K562 (cell line): ENCODE measurements around the gene PRM1. TPM values are rescaled to one million over a fixed set of nuclear protein-coding genes. Genes with fewer than 3 reads are reported as not detected.

ENCODE experiments used
- ATF3 ChIP-seq, 2 experiments: fragments of 450-650 bp in 1 of 2; sonication (generic) in 1 of 2; formaldehyde crosslinking in 1 of 2; IDR thresholded peaks in 1 of 2; conservative IDR thresholded peaks in 1 of 2; 2 replicates each; pipeline versions ENCODE4 v1.6.1 to v1.8.1; 2016 to 2023; ENCODE audit warnings: mild to moderate bottlenecking in 2 of 2, moderate library complexity in 2 of 2, inconsistent platforms in 1 of 2, missing genetic modification reagents in 1 of 2
- CBX5 ChIP-seq: IDR thresholded peaks from 2 replicates; pipeline ENCODE4 v1.6.1; 2014; ENCODE audit warnings: low read depth, borderline replicate concordance
- CHAMP1 ChIP-seq: fragments of 450-650 bp; IDR thresholded peaks from 2 replicates; pipeline ENCODE4 v1.6.1; 2016; ENCODE audit warnings: mild to moderate bottlenecking
- JUND ChIP-seq, 2 experiments: IDR thresholded peaks; 2 replicates in 1 of 2; 3 replicates in 1 of 2; pipeline ENCODE4 v1.6.1; 2011; ENCODE audit warnings: borderline replicate concordance in 2 of 2, low read depth in 2 of 2, low read length in 2 of 2, improper control_type of control experiment in 1 of 2, missing biosample characterization in 1 of 2, missing genetic modification characterization in 1 of 2, missing genetic modification reagents in 1 of 2
- KLF16 ChIP-seq: IDR thresholded peaks from 2 replicates; pipeline ENCODE4 v1.6.1; 2016; ENCODE audit warnings: antibody characterized with exemption
- LEF1 ChIP-seq: fragments of 450-650 bp; IDR thresholded peaks from 2 replicates; pipeline ENCODE4 v1.6.1; 2016; ENCODE audit warnings: mild to moderate bottlenecking
- MCM5 ChIP-seq: fragments of 450-650 bp; IDR thresholded peaks from 2 replicates; pipeline ENCODE4 v1.6.1; 2016; ENCODE audit warnings: low read depth
- MTA3 ChIP-seq: fragments of 450-650 bp; formaldehyde crosslinking; IDR thresholded peaks from 2 replicates; pipeline ENCODE4 v1.6.1; 2017; ENCODE audit warnings: mild to moderate bottlenecking, borderline replicate concordance
- NFE2 ChIP-seq: IDR thresholded peaks from 2 replicates; pipeline ENCODE4 v1.6.1; 2014; ENCODE audit warnings: antibody characterized with exemption, low read depth
- NR3C1 ChIP-seq: sonication (generic); formaldehyde crosslinking; IDR thresholded peaks from 2 replicates; pipeline ENCODE4 v1.8.1; 2022; ENCODE audit warnings: missing genetic modification reagents
- POU5F1 ChIP-seq: fragments of 150-350 bp; IDR thresholded peaks from 2 replicates; pipeline ENCODE4 v1.6.1; 2014; ENCODE audit warnings: borderline replicate concordance, low read length, low read depth, mild to moderate bottlenecking; ENCODE audit not compliant: partially characterized antibody
- TCF7L2 ChIP-seq: fragments of 150-350 bp; IDR thresholded peaks from 2 replicates; pipeline ENCODE4 v1.6.1; 2016; ENCODE audit warnings: low read depth, mild to moderate bottlenecking, low read length, moderate library complexity
- ZC3H11A ChIP-seq: IDR thresholded peaks from 2 replicates; pipeline ENCODE4 v1.6.1; 2012; ENCODE audit warnings: low read depth, low read length, improper control_type of control experiment
- ZEB2 ChIP-seq: fragments of 450-650 bp; IDR thresholded peaks from 2 replicates; pipeline ENCODE4 v1.6.1; 2016
- ZNF143 ChIP-seq: sonication (generic); formaldehyde crosslinking; IDR thresholded peaks from 2 replicates; pipeline ENCODE4 v1.9.0; 2022; ENCODE audit warnings: mild to moderate bottlenecking, missing genetic modification reagents
- ZNF23 ChIP-seq: fragments of 250-450 bp; sonication (Bioruptor Pico); IDR thresholded peaks from 2 replicates; pipeline ENCODE4 v1.4.0; 2020; ENCODE audit warnings: mild to moderate bottlenecking
- ZNF316 ChIP-seq: fragments of 450-650 bp; IDR thresholded peaks from 2 replicates; pipeline ENCODE4 v1.6.1; 2016
- ZNF561 ChIP-seq: fragments of 450-650 bp; formaldehyde crosslinking; conservative IDR thresholded peaks from 2 replicates; pipeline ENCODE4 v1.4.0; 2020; ENCODE audit warnings: mild to moderate bottlenecking, moderate library complexity
- ZNF668 ChIP-seq: fragments of 250-450 bp; sonication (Bioruptor Pico); IDR thresholded peaks from 2 replicates; pipeline ENCODE4 v1.8.0; 2022; ENCODE audit warnings: mild to moderate bottlenecking, inconsistent platforms
- polyA plus RNA-seq, 8 experiments: library from polyadenylated mRNA; depleted of rRNA in 4 of 8; stranded (reverse) in 5 of 8; unstranded in 3 of 8; fragments of >200 nt; fragmentation: Nextera tagmentation in 2 of 8; fragmentation: Illumina TruSeq in 1 of 8; extraction: Ambion mirVana in 2 of 8; extraction: Trizol in 1 of 8; gene quantifications; 2 replicates each; pipeline versions ENCODE4 v1.2.1 to v1.2.3, GENCODE V29; 2011 to 2014; ENCODE audit warnings: inconsistent platforms in 1 of 8, missing spikeins in 1 of 8
- total RNA-seq, 7 experiments: library from RNA; depleted of rRNA in 6 of 7; stranded (reverse); fragments of >200 nt in 6 of 7; fragmentation: Illumina TruSeq in 2 of 7; extraction: Trizol in 2 of 7; gene quantifications; 2 replicates each; pipeline versions ENCODE4 v1.2.1 to v1.2.3, GENCODE V29; 2011 to 2021; ENCODE audit warnings: low replicate concordance in 1 of 7
- TF ChIP-seq, protein P1 (sequence below): fragments of 450-650 bp; IDR thresholded peaks from 2 replicates; pipeline ENCODE4 v1.6.1; 2018; ENCODE audit warnings: mild to moderate bottlenecking, low read depth; ENCODE audit not compliant: partially characterized antibody
- TF ChIP-seq, protein P2 (sequence below): fragments of 250-450 bp; sonication (Bioruptor Pico); IDR thresholded peaks from 2 replicates; pipeline ENCODE4 v1.9.0; 2021; ENCODE audit warnings: mild to moderate bottlenecking, inconsistent platforms

The PRM1 gene
- total and polyA plus RNA-seq, 9 of the 15 experiments (the other 6 are each of a cell fraction or from before 2014, with no cell fraction given): not detected

DNA sequence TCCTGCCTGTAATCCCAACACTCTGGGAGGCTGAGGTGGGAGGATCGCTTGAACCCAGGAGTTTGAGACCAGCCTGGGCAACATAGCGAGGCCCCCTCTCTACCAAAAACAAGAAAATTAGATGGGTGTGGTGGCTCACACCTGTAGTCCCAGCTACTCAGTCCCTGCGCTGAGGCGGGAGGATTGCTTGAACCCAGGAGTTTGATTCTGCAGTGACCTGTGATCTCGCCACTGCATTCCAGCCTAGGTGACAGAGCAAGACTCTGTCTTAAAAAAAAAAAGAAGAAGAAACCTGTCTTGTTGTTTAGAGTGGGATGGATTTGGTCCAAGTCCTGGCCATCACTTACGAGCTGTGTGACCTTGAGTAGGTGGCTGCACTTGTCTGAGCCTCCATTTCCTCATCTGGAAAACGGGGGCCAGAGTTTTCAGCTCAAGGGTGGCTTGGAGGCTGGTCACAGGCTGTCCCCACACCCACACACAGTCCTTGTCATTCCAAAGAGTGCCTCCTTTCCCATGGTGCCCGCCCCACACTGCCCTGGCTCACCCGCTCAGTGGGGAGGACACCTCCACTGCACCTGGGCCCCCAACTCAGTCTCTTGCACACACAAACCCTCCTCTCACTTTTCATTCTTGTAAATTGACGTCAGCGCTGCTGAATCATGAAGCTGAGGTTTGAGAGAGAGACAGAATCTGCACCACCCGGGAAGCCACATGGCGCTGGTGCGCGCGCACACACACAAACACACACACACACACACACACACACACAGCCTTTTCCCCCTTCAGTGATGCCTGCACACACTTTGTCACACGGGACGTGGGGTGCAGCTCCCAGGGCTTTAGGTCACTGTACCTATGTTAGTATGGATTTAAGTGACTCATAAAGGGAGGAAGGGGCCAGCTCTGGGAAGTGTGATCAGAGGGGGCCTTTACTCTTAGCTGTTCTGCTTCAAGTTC, 29.3 kb downstream of the PRM1 start (continued):
- TF ChIP-seq MTA3 (peak; percentile 67; the same call in 1 of the 2 replicates), POU5F1 (no peak), NFE2 (peak; percentile 67), LEF1 (no peak), ZNF668 (no peak), ZNF561 (CRISPR knock-in tag) (no peak), ZNF23 (no peak), NR3C1 (no peak), ZC3H11A (no peak), CBX5 (no peak), MCM5 (no peak), ATF3 (IDR thresholded peaks at IDR 0.05) (peak; percentile 74), ATF3 (CRISPR knock-in tag; conservative IDR thresholded peaks at IDR 0.05) (no peak), TCF7L2 (no peak), ZNF316 (peak; percentile 42; the same call in 1 of the 2 replicates), ZEB2 (no peak), KLF16 (no peak), CHAMP1 (no peak), JUND (IDR thresholded peaks at IDR 0.05; ENCODE audit: borderline replicate concordance, low read depth, low read length) (peak; percentile 64; the same call in 1 of the 2 replicates), JUND (tag; IDR thresholded peaks at IDR 0.05; ENCODE audit: borderline replicate concordance, low read depth, low read length) (peak; percentile 46; the same call in 1 of the 3 replicates), ZNF143 (CRISPR knock-in tag) (no peak)
- TF ChIP-seq, protein P1, sequence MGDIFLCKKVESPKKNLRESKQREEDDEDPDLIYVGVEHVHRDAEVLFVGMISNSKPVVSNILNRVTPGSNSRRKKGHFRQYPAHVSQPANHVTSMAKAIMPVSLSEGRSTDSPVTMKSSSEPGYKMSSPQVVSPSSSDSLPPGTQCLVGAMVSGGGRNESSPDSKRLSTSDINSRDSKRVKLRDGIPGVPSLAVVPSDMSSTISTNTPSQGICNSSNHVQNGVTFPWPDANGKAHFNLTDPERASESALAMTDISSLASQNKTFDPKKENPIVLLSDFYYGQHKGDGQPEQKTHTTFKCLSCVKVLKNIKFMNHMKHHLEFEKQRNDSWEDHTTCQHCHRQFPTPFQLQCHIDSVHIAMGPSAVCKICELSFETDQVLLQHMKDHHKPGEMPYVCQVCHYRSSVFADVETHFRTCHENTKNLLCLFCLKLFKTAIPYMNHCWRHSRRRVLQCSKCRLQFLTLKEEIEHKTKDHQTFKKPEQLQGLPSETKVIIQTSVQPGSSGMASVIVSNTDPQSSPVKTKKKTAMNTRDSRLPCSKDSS: no peak
- TF ChIP-seq, protein P2, sequence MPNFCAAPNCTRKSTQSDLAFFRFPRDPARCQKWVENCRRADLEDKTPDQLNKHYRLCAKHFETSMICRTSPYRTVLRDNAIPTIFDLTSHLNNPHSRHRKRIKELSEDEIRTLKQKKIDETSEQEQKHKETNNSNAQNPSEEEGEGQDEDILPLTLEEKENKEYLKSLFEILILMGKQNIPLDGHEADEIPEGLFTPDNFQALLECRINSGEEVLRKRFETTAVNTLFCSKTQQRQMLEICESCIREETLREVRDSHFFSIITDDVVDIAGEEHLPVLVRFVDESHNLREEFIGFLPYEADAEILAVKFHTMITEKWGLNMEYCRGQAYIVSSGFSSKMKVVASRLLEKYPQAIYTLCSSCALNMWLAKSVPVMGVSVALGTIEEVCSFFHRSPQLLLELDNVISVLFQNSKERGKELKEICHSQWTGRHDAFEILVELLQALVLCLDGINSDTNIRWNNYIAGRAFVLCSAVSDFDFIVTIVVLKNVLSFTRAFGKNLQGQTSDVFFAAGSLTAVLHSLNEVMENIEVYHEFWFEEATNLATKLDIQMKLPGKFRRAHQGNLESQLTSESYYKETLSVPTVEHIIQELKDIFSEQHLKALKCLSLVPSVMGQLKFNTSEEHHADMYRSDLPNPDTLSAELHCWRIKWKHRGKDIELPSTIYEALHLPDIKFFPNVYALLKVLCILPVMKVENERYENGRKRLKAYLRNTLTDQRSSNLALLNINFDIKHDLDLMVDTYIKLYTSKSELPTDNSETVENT: no peak
